GM18907 (cell line): ENCODE measurements around the gene XYLT2.
A peak's percentile ranks its signal among the peaks of the same experiment; 100 is the strongest.
"Not testable (repeated sequence)": the region's sequence is repeated elsewhere in the genome, so short reads cannot be mapped to it uniquely, and the experiment has no call there.

Experiments
- ATAC-seq: cut with Tn5 transposase; IDR thresholded peaks from one replicate; pipeline ENCODE4 v1.9.1; 2021; ENCODE audit warnings: mild to moderate bottlenecking, moderate library complexity; ENCODE audit not compliant: unreplicated experiment

Gene XYLT2

GRCh38 chr17:50319306-50320004, 26.5 kb upstream of the XYLT2 start:
- no peak for ATAC-seq

GRCh38 chr17:50322271-50322670, 23.7 kb upstream of the XYLT2 start:
- no peak for ATAC-seq

DNA sequence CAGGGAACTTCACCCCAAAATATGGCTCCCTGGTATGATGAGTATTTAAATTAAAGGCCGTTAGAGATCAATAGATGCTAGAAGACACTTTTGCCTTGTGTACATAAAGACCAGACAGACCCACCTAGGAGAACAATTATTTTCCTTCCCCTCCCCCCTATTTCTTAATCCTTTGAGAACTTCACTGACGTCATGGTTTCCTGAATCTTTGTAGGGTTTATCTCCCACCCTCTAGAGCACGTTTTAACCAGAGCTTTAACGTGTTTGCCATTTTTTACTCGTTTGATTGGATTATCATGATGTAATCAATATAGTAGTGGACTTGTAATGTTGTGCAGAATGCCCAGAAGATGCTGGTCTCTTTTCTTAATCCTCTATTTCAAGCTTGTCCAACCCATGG, 22.9 kb upstream of the XYLT2 start:
- no peak for ATAC-seq

- ATAC-seq: no peak
Observed at GRCh38 chr17:50325906-50326305, 20.0 kb upstream of the XYLT2 start.

DNA sequence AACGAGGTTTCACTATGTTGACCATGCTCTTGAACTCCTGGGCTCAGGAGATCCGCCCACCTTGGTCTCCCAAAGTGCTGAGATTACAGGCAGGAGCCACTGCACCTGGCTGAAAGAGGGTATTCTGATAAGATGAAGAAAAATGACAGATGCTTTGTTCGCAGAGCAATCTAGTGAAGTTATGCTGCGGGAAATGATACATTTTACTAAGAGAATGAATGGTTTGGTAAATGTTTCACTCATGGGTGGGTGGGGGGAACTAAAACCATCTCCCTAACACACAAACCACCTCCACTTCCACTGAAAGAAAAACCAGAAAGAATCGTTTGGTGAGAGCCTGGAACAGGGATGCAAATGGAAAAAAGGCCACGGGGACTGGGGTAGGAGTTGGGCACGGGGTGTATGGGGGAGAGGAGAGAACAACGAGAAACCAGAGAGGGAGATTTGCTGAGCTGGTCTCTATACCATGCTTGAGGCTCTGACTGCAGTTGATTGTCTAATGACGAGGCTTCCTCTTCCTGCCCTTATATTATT, 19.0 kb upstream of the XYLT2 start:
- no peak for ATAC-seq

- no peak for ATAC-seq
Observed at GRCh38 chr17:50328363-50329325, 17.3 kb upstream of the XYLT2 start.

GRCh38 chr17:50329716-50330115, 16.2 kb upstream of the XYLT2 start:
- ATAC-seq: no peak

DNA sequence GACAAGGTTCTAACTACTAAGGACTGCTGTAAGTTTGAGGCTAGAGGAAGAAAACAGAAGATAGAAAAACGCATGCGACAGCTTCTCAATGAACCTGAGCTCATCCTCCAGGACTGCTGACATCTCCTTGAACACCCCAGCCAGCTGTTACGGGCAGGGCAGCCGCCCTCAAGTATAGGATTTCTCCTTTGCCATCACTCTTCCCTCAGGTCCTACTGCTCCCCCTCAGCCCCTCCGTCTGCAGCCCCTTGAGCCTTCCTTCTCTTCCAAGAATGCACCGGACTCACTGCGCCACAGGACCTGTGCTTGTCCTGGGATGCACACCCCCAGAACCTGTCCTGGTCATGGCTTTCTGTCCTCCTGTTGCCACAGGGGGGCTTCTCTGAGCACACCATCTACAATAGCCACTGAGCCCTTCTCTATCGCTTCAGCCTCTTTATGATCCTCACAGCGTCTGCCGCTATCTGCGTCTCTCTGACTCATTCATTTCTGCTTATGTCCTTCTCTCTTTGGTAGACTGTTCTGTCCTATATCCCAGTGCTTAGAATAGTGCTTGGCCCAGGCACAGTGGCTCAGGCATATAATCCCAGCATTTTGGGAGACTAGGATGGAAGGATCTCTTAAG, 15.7 kb upstream of the XYLT2 start:
- no peak for ATAC-seq

DNA sequence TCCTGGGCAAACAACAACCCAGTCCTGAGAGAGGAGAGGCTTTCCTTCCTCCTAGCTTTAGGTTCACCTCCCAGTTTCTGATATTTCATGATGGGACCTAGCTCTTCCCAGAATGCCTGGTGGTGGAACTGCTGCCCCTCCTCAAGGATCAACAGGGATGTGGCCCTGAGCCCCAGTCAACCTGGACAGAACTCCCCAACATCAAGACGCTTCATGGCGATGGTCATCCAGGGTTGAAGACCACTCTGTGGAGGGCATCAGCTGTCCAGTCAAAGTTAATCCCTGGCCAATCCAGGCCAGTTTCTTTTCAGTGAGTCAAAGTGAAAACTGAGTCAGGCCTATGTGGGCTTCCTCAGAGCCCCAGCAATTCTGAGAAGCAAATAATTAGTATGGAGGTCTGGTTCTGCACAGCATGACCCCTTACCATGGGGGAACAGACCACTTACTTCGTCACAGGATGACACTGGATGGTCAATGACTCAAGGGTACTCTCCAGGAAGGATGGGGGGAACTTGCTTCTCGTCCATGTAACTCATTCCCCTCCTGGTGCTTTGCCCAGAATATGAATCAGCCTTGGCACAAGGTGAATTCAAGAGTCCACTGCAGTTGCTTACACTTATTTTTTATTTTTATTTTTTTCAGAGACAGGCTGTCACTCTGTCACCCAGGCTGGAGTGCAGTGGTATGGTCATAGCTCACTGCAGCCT, 14.7 kb upstream of the XYLT2 start:
- no peak for ATAC-seq

DNA sequence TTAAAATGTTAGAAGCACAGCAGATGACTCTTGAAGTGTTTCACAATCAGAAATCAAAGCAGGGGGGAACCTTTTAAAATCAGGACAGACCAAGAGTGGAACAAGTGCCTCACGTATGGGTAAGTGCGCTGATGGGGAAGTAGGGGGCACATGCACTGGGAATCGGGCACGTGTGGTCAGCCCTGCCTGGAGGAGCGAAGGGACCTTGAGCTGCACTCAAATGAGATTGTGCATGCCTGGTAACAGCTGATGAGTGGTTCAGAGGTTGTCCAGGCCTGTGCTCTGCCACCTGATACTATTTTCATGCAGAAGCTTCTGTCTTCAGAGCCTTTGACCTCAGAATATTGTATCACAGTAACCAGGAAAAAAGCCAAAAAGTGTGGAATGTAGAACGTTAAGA, 13.7 kb upstream of the XYLT2 start:
- no peak for ATAC-seq

DNA sequence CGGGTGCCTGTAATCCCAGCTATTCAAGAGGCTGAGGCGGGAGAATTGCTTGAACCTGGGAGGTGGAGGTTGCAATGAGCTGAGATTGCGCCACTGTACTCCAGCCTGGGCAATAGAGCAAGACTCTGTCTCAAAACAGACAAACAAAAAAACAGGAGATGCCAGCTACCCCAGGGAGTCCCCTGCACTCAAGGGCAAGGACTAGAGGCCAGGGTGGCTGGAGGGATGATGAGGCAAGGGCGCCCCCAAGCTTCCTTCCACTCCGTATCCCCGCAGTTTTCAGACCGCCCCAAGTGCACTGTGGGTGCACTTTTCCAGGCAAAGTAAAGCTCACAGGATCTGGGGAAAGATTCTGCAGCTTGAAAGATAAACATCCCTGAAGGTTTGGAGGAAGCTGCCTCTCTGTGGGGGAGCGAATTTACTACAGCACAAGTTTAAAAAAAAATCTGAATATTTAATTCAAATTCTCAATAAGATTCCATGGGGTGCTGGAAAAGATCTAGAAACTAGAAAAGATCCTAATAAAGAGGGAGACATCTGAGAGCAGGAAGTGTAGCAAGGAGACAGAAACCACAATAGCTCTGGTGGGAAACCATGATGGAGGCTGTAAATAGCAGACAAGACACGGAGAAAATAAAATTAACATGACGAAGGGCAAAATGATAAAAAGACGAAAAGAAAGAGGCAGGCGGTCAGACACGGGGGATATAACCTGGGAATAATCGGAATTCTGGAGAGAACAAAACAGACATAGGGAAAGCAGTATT, 12.5 kb upstream of the XYLT2 start:
- ATAC-seq: not testable (repeated sequence)

GRCh38 chr17:50337956-50338355, 8.0 kb upstream of the XYLT2 start:
- no peak for ATAC-seq

DNA sequence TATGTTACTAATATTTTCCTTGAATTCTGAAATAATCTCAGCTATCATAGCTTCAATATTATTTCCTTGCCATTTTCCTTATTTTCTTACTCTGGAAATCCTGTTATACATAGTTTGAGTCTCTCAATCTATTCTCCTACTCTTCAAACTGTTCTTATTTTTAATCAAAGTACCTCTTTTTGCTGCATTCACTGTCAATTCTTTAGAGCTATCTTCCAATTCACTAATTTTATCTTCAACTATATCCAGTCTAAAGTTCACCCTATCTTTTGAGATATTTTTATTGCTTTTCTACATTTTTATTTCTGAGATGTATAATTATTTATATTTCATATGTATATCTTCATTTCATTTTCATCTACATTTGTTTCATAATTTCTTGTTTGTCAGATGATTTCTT, 7.3 kb upstream of the XYLT2 start:
- ATAC-seq: no peak

- ATAC-seq: no peak
Observed at GRCh38 chr17:50339381-50339780, 6.5 kb upstream of the XYLT2 start.

DNA sequence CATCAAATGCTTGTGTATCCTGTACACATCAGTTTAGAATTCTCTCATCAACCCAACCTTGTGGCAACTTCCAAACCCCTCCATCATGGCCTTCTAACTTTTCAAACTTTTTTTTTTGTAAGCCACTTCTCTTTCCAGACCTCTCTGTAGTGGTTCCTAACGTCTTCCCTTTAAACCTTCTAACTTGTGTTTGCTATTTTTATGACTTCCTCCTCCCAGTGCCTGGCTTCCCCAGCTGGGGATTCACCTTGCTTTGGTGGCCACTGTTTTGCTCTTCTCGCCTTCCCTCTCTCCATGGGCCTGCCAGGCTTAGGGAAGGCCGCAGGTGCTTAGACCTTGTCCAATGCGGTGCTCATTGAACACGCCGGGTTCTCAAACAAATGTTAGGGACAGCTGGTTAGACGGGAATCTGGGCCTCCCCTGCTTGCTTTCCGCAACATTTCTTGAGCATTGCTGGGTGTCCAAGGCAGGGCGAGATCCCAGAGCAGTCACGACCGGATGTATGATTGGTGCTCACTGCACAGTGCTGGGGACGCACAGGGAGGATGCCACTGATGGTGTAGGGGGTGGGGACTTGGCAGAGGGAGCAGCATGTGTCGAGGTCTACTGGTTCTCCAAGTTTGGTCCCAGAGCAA, 1.1 kb upstream of the XYLT2 start:
- ATAC-seq: no peak

DNA sequence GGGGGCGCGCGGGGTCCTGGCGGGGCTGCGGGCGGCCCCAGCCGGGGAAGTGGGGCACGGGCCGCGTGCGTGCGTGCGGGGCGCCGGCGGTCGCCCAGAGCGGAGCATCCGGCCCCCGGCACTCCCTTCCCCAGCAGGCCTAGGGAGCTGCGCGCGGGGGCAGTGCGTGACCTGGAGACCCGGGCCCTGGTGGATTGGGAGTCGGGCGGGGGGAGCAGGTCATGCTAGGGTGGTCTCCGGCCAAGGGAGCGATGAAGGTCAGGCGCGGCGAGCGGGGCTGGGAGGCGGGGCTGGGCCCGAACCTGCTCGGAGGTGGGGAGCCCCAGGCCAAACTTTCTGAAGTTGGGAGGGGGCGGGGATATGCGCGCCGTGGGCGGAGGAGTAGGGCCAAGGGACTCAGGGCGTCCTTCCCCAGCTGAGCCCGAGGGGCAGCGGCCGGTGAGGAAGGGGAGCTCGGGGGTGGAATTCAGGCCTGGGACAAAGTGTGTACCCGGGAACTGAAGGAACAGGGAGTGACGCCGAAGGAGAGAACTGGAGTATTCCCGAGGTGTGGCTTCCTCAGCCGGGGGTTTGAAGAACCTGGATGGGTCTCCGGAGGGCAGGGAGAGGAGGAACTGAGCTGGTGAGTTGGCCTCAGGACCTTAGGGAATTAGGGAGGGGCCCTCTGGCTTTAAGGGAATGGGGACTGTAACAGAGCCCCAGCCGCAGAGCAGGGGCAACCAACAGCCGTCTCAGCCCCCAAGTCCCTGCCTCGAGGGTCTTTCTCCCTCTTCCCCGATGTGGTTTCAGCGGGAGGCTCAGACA, 589 bp downstream of the XYLT2 start:
- ATAC-seq: peak; percentile 61

GRCh38 chr17:50347117-50347893, 1.4 kb downstream of the XYLT2 start:
- no peak for ATAC-seq

GRCh38 chr17:50347894-50348291, 2.0 kb downstream of the XYLT2 start:
- ATAC-seq: no peak
